OCI-LY3 (cell line): ENCODE measurements around the gene PLA2G4F.

Source experiments
- CTCF ChIP-seq: fragments of 200-600, 300-600 bp; sonication (generic); IDR thresholded peaks from 2 replicates; pipeline ENCODE4 v1.5.1; 2014; ENCODE audit warnings: antibody characterized with exemption, low read length, low read depth
- EZH2phosphoT487 ChIP-seq: fragments of 200-600 bp; shearing (Covaris generic); IDR thresholded peaks from 2 replicates; pipeline ENCODE4 v1.6.1; 2018; ENCODE audit warnings: antibody characterized with exemption, mixed run types, low read depth

- no peak for TF ChIP-seq CTCF
- TF ChIP-seq EZH2phosphoT487, result no peak
Measured at GRCh38 chr15:42145546-42146455, 10.6 kb downstream of the PLA2G4F start.
